Right ventricle myocardium inferior (tissue), 1 donor: Measurements from ENCODE around the gene ZNF430. TPM values are rescaled to one million over a fixed set of nuclear protein-coding genes. Genes with fewer than 3 reads are reported as not detected.

Experiments used
- ATAC-seq: fragments of 200-7000 bp; cut with Tn5 transposase; one replicate; pipeline ENCODE4 v1.9.1; 2020; ENCODE audit warnings: mild to moderate bottlenecking, moderate library complexity
- DNase-seq: peaks from one replicate; pipeline ENCODE4 v3.0.0; 2021; ENCODE audit errors: missing footprints
- intact Hi-C: fragments of 100-400 bp; cut with DNase I; formaldehyde crosslinking; loops from one replicate; pipeline ENCODE4 v1.11.0; 2022
- total RNA-seq: library from RNA; stranded (reverse); fragmentation: NEBNext Ultra II Directional; extraction: Animal tissue kit (Norgen Biotek cat#: 25700); gene quantifications from one replicate; pipeline ENCODE4 v1.2.1, GENCODE V29; 2021
- donor health status: DM: no; HTN: yes; CAD: no; lungs with severe emphysema.

Gene ZNF430
- total RNA-seq, 1 donor from 2014 or later: 4.0 TPM

GRCh38 chr19:21098291-21098690, 77.8 kb downstream of the ZNF430 start:
- intact Hi-C loops: no loop called here
- ATAC-seq (no peak), DNase-seq (no peak)

GRCh38 chr19:21101521-21102242, 81.2 kb downstream of the ZNF430 start:
- intact Hi-C loops: no loop called here
- no peak for DNase-seq
- ATAC-seq: no peak

GRCh38 chr19:21109116-21109515, 88.7 kb downstream of the ZNF430 start:
- ATAC-seq (no peak), DNase-seq (no peak)
- intact Hi-C loops: no loop called here

Other genes with a start within 250 kb of the ZNF430 start
- 1.4 TPM for gene ZNF66, start 244.4 kb upstream of the ZNF430 start, total RNA-seq
- gene ZNF85, start 97.4 kb upstream of the ZNF430 start, total RNA-seq: 2.9 TPM
- 2.7 TPM for gene ZNF714, start 61.5 kb downstream of the ZNF430 start, total RNA-seq
- 13.1 TPM for gene ZNF431, start 121.4 kb downstream of the ZNF430 start, total RNA-seq